ENCODE results near the gene ATP2B2. TPM values are rescaled to one million over a fixed set of nuclear protein-coding genes. Genes with fewer than 3 reads are reported as not detected.

The ATP2B2 gene
- total and polyA plus RNA-seq, 2 experiments from 2014 or later = 0.42 to 0.63 TPM

- ATAC-seq = no peak
- H3K4me1 ChIP-seq (ENCODE audit: insufficient read depth) = peaks cover 5% of the 10 kb centered on the region
- no peak overlapping the region for H3K4me2 ChIP-seq
- Mint-ChIP-seq H3K4me3 (no peak overlapping the region), H3K27ac (no peak overlapping the region), H3K9me3 (peaks cover 5% of the 10 kb centered on the region; the same call in 2 of the 3 replicates), H3K36me3 (ENCODE audit: low read depth) (no peaks in the 10 kb centered on the region; the same call in 2 of the 3 replicates), H3K27me3 (ENCODE audit: insufficient read depth, low read depth, poor library complexity) (peaks cover 6% of the 10 kb centered on the region), H3K4me1 (peaks cover 11% of the 10 kb centered on the region)
- H3K9me2 ChIP-seq (ENCODE audit: insufficient read depth) = no peaks in the 10 kb centered on the region
- no peaks in the 10 kb centered on the region for H3K36me3 ChIP-seq (ENCODE audit: insufficient read depth)
- H3F3A ChIP-seq (replicated peaks; ENCODE audit: low read depth) = no peaks in the 10 kb centered on the region
- H3K27me3 ChIP-seq (ENCODE audit: insufficient read depth) = no peaks in the 10 kb centered on the region
- no peak overlapping the region for H3K27ac ChIP-seq (ENCODE audit: low read depth)
- no peak for TF ChIP-seq EZH2phosphoT487 (IDR thresholded peaks at IDR 0.05; ENCODE audit: unreplicated experiment)
- no peaks in the 10 kb centered on the region for H4K20me1 ChIP-seq (replicated peaks; ENCODE audit: insufficient read depth)
- no peak overlapping the region for H3K4me3 ChIP-seq
- no peaks in the 10 kb centered on the region for H3K79me2 ChIP-seq (replicated peaks; ENCODE audit: insufficient read depth)
- DNase-seq (ENCODE audit: low spot score) = no peak
- H2AFZ ChIP-seq = no peak overlapping the region
Measured at GRCh38 chr3:10361375-10361774, 144.0 kb downstream of the ATP2B2 start.

DNA sequence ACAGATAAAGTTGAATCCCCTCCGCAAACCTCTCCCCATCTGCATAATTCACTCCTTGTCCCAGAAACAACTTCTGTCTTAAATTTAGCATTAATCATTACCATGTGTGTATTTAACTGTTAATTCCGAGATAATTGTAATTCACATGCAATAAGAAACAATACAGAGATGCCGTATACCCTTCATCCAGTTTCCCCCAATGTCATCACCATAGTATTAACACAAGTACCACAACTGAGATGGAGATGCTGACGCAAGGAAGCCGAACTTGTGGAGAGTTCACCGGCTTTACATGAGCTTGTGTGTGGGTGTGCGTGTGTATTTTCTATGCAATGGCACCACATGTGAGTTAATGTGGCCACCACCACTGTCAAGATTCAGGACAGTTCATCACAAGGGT lies 144.9 kb downstream of the ATP2B2 start:
- H3K27me3 Mint-ChIP-seq (ENCODE audit: insufficient read depth, low read depth, poor library complexity) = peaks cover 4% of the 10 kb centered on the region
- H3K27ac ChIP-seq (ENCODE audit: low read depth) = no peak overlapping the region
- H3K4me3 ChIP-seq = no peak overlapping the region
- H3K9me3 Mint-ChIP-seq = peaks cover 5% of the 10 kb centered on the region; the same call in 2 of the 3 replicates
- H3K4me1 Mint-ChIP-seq = peaks cover 7% of the 10 kb centered on the region; the same call in 2 of the 3 replicates
- H3K4me2 ChIP-seq = no peak overlapping the region
- no peaks in the 10 kb centered on the region for H4K20me1 ChIP-seq (replicated peaks; ENCODE audit: insufficient read depth)
- ATAC-seq (no peak), DNase-seq (ENCODE audit: low spot score) (no peak)
- no peaks in the 10 kb centered on the region for H3K4me1 ChIP-seq (ENCODE audit: insufficient read depth)
- no peaks in the 10 kb centered on the region for H3K27me3 ChIP-seq (ENCODE audit: insufficient read depth)
- no peaks in the 10 kb centered on the region for H3K36me3 ChIP-seq (ENCODE audit: insufficient read depth)
- H3K4me3 Mint-ChIP-seq = no peak overlapping the region
- H3K27ac Mint-ChIP-seq = no peak overlapping the region
- no peaks in the 10 kb centered on the region for H3F3A ChIP-seq (replicated peaks; ENCODE audit: low read depth)
- no peaks in the 10 kb centered on the region for H3K79me2 ChIP-seq (replicated peaks; ENCODE audit: insufficient read depth)
- no peaks in the 10 kb centered on the region; the same call in 2 of the 3 replicates for H3K36me3 Mint-ChIP-seq (ENCODE audit: low read depth)
- H3K9me2 ChIP-seq (ENCODE audit: insufficient read depth) = no peaks in the 10 kb centered on the region
- no peak overlapping the region for H2AFZ ChIP-seq
- no peak for TF ChIP-seq CREB1 (CRISPR knock-in tag; IDR thresholded peaks at IDR 0.05; ENCODE audit: low read depth)
- TF ChIP-seq, protein P1, sequence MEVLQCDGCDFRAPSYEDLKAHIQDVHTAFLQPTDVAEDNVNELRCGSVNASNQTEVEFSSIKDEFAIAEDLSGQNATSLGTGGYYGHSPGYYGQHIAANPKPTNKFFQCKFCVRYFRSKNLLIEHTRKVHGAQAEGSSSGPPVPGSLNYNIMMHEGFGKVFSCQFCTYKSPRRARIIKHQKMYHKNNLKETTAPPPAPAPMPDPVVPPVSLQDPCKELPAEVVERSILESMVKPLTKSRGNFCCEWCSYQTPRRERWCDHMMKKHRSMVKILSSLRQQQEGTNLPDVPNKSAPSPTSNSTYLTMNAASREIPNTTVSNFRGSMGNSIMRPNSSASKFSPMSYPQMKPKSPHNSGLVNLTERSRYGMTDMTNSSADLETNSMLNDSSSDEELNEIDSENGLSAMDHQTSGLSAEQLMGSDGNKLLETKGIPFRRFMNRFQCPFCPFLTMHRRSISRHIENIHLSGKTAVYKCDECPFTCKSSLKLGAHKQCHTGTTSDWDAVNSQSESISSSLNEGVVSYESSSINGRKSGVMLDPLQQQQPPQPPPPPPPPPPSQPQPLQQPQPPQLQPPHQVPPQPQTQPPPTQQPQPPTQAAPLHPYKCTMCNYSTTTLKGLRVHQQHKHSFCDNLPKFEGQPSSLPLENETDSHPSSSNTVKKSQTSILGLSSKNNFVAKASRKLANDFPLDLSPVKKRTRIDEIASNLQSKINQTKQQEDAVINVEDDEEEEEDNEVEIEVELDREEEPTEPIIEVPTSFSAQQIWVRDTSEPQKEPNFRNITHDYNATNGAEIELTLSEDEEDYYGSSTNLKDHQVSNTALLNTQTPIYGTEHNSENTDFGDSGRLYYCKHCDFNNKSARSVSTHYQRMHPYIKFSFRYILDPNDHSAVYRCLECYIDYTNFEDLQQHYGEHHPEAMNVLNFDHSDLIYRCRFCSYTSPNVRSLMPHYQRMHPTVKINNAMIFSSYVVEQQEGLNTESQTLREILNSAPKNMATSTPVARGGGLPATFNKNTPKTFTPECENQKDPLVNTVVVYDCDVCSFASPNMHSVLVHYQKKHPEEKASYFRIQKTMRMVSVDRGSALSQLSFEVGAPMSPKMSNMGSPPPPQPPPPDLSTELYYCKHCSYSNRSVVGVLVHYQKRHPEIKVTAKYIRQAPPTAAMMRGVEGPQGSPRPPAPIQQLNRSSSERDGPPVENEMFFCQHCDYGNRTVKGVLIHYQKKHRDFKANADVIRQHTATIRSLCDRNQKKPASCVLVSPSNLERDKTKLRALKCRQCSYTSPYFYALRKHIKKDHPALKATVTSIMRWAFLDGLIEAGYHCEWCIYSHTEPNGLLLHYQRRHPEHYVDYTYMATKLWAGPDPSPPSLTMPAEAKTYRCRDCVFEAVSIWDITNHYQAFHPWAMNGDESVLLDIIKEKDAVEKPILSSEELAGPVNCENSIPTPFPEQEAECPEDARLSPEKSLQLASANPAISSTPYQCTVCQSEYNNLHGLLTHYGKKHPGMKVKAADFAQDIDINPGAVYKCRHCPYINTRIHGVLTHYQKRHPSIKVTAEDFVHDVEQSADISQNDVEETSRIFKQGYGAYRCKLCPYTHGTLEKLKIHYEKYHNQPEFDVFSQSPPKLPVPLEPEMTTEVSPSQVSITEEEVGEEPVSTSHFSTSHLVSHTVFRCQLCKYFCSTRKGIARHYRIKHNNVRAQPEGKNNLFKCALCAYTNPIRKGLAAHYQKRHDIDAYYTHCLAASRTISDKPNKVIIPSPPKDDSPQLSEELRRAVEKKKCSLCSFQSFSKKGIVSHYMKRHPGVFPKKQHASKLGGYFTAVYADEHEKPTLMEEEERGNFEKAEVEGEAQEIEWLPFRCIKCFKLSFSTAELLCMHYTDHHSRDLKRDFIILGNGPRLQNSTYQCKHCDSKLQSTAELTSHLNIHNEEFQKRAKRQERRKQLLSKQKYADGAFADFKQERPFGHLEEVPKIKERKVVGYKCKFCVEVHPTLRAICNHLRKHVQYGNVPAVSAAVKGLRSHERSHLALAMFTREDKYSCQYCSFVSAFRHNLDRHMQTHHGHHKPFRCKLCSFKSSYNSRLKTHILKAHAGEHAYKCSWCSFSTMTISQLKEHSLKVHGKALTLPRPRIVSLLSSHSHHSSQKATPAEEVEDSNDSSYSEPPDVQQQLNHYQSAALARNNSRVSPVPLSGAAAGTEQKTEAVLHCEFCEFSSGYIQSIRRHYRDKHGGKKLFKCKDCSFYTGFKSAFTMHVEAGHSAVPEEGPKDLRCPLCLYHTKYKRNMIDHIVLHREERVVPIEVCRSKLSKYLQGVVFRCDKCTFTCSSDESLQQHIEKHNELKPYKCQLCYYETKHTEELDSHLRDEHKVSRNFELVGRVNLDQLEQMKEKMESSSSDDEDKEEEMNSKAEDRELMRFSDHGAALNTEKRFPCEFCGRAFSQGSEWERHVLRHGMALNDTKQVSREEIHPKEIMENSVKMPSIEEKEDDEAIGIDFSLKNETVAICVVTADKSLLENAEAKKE (CRISPR knock-in tag; IDR thresholded peaks at IDR 0.05) = no peak
- no peak for TF ChIP-seq STAT1 (IDR thresholded peaks at IDR 0.05; ENCODE audit: unreplicated experiment)
- TF ChIP-seq ETS1 (IDR thresholded peaks at IDR 0.05) = no peak
- TF ChIP-seq EZH2 (IDR thresholded peaks at IDR 0.05; ENCODE audit: low read depth, unreplicated experiment) = no peak
- no peak for TF ChIP-seq EZH2phosphoT487 (IDR thresholded peaks at IDR 0.05; ENCODE audit: unreplicated experiment)
- no peak for TF ChIP-seq ZNF331 (CRISPR knock-in tag; IDR thresholded peaks at IDR 0.05; ENCODE audit: low read depth)
- no peak for TF ChIP-seq JUNB (IDR thresholded peaks at IDR 0.05; ENCODE audit: unreplicated experiment)
- no peak for TF ChIP-seq POLR2AphosphoS5 (IDR thresholded peaks at IDR 0.05; ENCODE audit: low read depth)
- no peak for TF ChIP-seq ZNF114 (CRISPR knock-in tag; IDR thresholded peaks at IDR 0.05)
- TF ChIP-seq NANOG (IDR thresholded peaks at IDR 0.05; ENCODE audit: borderline replicate concordance) = no peak
- no peak for TF ChIP-seq CTCF (conservative IDR thresholded peaks at IDR 0.05; ENCODE audit: low read depth in 2 of 2)

Measured in GM23338 (cell line).